ENCODE data around the gene VPS50. TPM values are rescaled to one million over a fixed set of nuclear protein-coding genes. Genes with fewer than 3 reads are reported as not detected.

The VPS50 gene
- polyA plus RNA-seq, 3 donors = 7.6 to 12.6 (median 9.5) TPM

DNA sequence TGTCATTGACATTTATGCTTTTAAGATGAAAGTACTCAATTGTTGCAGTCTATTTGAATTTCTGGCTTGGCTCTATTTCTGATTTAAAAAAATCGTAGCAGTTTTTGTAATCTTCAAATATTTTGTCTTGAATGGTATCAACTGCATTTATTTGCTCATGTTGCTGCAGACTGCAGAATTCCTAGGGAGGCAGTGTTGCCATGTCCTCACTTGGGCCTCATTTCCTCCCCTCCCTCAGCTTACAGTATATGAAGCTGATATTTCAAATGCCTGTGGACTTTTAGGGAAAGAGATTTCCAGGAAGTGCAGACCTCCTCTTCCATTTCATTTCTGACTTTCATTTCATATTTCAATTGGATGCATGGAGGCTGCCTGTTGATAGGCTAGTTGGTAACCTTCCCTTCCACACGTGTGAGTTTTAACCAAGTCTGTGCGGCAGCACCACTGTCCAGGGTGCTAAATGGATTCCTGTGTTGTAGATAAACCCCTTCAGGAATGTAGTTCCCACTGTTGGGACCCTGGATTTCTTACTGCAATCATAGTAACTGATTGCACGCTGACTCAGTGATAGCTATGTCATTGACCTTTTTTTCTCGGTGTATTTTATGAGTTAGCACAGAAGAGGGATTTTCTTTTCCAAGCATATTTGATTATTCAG lies 17.5 kb downstream of the VPS50 start:
- no peak for DNase-seq
- peaks cover 11% of the 10 kb centered on the region for H3K79me2 ChIP-seq (ENCODE audit: insufficient read depth, low read length)
- no peak overlapping the region for H3K9ac ChIP-seq (ENCODE audit: insufficient read depth, low read length, poor library complexity, severe bottlenecking)
- Mint-ChIP-seq H3K27me3 (ENCODE audit: low read depth in 3 of 3) (no peaks in the 10 kb centered on the region), H3K27ac (no peak overlapping the region), H3K4me1 (no peaks in the 10 kb centered on the region), H3K36me3 (peaks cover 18 to 20% of the 10 kb centered on the region in 2 donors), H3K4me3 (no peak overlapping the region), H3K9me3 (no peaks in the 10 kb centered on the region)
- H3K27ac ChIP-seq (ENCODE audit: low read depth in 1 of 2, low read length in 2 of 2) = no peak overlapping the region
- H3K4me2 ChIP-seq (replicated peaks; ENCODE audit: extremely low read depth, low read length, poor library complexity, severe bottlenecking) = no peak overlapping the region
- TF ChIP-seq, protein P1, sequence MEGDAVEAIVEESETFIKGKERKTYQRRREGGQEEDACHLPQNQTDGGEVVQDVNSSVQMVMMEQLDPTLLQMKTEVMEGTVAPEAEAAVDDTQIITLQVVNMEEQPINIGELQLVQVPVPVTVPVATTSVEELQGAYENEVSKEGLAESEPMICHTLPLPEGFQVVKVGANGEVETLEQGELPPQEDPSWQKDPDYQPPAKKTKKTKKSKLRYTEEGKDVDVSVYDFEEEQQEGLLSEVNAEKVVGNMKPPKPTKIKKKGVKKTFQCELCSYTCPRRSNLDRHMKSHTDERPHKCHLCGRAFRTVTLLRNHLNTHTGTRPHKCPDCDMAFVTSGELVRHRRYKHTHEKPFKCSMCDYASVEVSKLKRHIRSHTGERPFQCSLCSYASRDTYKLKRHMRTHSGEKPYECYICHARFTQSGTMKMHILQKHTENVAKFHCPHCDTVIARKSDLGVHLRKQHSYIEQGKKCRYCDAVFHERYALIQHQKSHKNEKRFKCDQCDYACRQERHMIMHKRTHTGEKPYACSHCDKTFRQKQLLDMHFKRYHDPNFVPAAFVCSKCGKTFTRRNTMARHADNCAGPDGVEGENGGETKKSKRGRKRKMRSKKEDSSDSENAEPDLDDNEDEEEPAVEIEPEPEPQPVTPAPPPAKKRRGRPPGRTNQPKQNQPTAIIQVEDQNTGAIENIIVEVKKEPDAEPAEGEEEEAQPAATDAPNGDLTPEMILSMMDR (IDR thresholded peaks at IDR 0.05) = no peak
- peaks cover 6 to 22% of the 10 kb centered on the region in 2 donors for H3K36me3 ChIP-seq (replicated peaks in 1 of 2; ENCODE audit: control insufficient read depth in 1 of 2, insufficient read depth in 2 of 2, low read length in 2 of 2)
- no peak overlapping the region for H2AFZ ChIP-seq (ENCODE audit: insufficient read depth, low read depth, low read length, poor library complexity, severe bottlenecking)
- H3K4me3 ChIP-seq (replicated peaks in 1 of 3; ENCODE audit: low read depth in 2 of 3, low read length in 3 of 3) = no peak overlapping the region
- intact Hi-C loops (cut with micrococcal nuclease) = no loop called here
- no peaks in the 10 kb centered on the region for H3K27me3 ChIP-seq (ENCODE audit: control insufficient read depth in 2 of 2, insufficient read depth in 2 of 2, low read length in 2 of 2)
- 93% methylated on average over 3 of the region's 5 CpGs for WGBS (ENCODE audit: insufficient coverage)
- no peaks in the 10 kb centered on the region for H3K9me3 ChIP-seq (replicated peaks in 1 of 2; ENCODE audit: control insufficient read depth in 1 of 2, insufficient read depth in 1 of 2, low read length in 2 of 2)
- peaks cover 29% of the 10 kb centered on the region for H4K20me1 ChIP-seq (ENCODE audit: insufficient read depth, low read length)
- no peaks in the 10 kb centered on the region for H3K4me1 ChIP-seq (ENCODE audit: control insufficient read depth in 1 of 2, insufficient read depth in 2 of 2, low read length in 2 of 2)

DNA sequence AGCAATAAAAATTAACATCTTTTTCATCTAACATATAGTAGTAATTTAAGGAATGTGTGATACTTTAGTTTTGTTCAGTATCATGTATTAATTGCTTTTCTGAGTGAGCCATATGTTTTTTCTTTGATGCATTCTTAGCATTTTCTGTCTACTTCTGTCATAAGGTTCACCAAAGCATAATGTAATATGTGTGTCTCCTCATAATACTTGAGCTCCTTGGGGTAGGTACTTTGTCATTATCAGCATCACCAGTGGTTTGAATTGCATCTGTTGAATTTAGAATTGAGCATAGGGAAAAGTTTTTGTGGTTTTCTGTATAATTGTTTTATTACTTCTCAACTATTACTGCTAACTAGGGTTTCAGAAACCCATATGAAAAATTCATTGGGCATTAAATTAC lies 26.5 kb downstream of the VPS50 start:
- no peak overlapping the region for H3K27ac ChIP-seq (ENCODE audit: low read depth in 1 of 2, low read length in 2 of 2)
- H3K27me3 Mint-ChIP-seq (ENCODE audit: low read depth in 3 of 3) = no peaks in the 10 kb centered on the region
- TF ChIP-seq, protein P1 (IDR thresholded peaks at IDR 0.05) = no peak
- no peaks in the 10 kb centered on the region for H3K79me2 ChIP-seq (ENCODE audit: insufficient read depth, low read length)
- H3K4me3 Mint-ChIP-seq = no peak overlapping the region
- DNase-seq = no peak
- no peaks in the 10 kb centered on the region for H3K9me3 Mint-ChIP-seq
- H3K4me1 ChIP-seq (ENCODE audit: control insufficient read depth in 1 of 2, insufficient read depth in 2 of 2, low read length in 2 of 2) = no peaks in the 10 kb centered on the region
- H3K4me2 ChIP-seq (replicated peaks; ENCODE audit: extremely low read depth, low read length, poor library complexity, severe bottlenecking) = no peak overlapping the region
- H3K4me1 Mint-ChIP-seq = no peaks in the 10 kb centered on the region
- no peaks in the 10 kb centered on the region for H3K27me3 ChIP-seq (ENCODE audit: control insufficient read depth in 2 of 2, insufficient read depth in 2 of 2, low read length in 2 of 2)
- H3K36me3 Mint-ChIP-seq = peaks cover 55 to 61% of the 10 kb centered on the region in 2 donors
- intact Hi-C loops (cut with micrococcal nuclease) = no loop called here
- H3K27ac Mint-ChIP-seq = no peak overlapping the region
- H3K36me3 ChIP-seq (replicated peaks in 1 of 2; ENCODE audit: control insufficient read depth in 1 of 2, insufficient read depth in 2 of 2, low read length in 2 of 2) = peaks cover 51 to 88% of the 10 kb centered on the region in 2 donors
- no peaks in the 10 kb centered on the region for H3K9me3 ChIP-seq (replicated peaks in 1 of 2; ENCODE audit: control insufficient read depth in 1 of 2, insufficient read depth in 1 of 2, low read length in 2 of 2)
- H2AFZ ChIP-seq (ENCODE audit: insufficient read depth, low read depth, low read length, poor library complexity, severe bottlenecking) = no peak overlapping the region
- no peaks in the 10 kb centered on the region for H4K20me1 ChIP-seq (ENCODE audit: insufficient read depth, low read length)
- H3K4me3 ChIP-seq (replicated peaks in 1 of 3; ENCODE audit: low read depth in 2 of 3, low read length in 3 of 3) = no peak overlapping the region
- no peak overlapping the region for H3K9ac ChIP-seq (ENCODE audit: insufficient read depth, low read length, poor library complexity, severe bottlenecking)

Measured in CD14-positive monocyte (primary cell).